ENCODE data around the gene UBE2L3.
A peak's percentile ranks its signal among the peaks of the same experiment; 100 is the strongest.
"Not testable (repeated sequence)": the region's sequence is repeated elsewhere in the genome, so short reads cannot be mapped to it uniquely, and the experiment has no call there.

Gene UBE2L3

DNA sequence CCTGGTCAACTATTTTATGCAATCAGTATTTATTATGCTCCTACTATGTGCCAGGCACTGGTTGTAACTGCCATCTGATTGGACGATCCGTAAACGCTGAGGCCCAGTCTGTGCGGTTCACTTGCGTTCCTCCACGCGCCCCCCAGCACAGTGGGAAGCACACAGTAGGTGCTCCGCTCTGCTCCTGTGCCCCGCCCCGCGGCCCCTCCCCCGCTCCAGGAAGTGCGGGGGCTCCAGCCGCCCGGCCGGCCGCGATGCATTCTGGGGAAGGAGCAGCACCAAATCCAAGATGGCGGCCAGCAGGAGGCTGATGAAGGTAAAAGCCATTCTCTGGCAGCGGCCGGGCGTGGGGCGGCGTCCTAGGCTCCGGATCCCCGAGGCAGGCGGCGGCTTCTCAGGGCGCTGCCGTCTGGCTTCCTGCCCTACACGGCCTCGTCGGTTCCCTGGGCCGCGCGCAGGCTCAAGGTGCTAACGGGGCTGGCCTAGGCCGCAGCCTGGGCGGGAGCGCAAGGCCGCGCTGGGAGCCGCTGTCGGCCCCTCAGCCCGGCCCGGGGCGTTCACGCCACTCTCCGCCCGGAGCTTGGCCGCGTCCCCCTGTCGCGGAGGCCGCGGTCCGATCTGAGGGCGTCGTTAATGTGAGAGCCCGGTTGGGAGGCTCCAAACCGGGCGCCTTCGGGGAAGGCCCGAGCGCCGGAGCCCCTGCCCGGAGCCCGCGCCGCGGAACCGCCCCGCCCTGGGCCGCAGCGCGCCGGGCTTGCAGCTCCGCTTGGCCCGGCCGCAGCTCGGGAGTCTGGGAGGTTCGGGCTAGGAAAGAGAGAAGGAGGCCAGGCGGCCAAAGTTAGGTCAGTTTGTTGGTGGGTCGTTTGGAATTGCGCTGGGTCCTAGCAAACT, at the start of gene UBE2L3:
UBE2L3 (plus strand) TSS at position 259 of the 891 bp plus-strand sequence; CDS start at position 290, 31 bp downstream.
- peak; percentile 15 for DNase-seq

DNA sequence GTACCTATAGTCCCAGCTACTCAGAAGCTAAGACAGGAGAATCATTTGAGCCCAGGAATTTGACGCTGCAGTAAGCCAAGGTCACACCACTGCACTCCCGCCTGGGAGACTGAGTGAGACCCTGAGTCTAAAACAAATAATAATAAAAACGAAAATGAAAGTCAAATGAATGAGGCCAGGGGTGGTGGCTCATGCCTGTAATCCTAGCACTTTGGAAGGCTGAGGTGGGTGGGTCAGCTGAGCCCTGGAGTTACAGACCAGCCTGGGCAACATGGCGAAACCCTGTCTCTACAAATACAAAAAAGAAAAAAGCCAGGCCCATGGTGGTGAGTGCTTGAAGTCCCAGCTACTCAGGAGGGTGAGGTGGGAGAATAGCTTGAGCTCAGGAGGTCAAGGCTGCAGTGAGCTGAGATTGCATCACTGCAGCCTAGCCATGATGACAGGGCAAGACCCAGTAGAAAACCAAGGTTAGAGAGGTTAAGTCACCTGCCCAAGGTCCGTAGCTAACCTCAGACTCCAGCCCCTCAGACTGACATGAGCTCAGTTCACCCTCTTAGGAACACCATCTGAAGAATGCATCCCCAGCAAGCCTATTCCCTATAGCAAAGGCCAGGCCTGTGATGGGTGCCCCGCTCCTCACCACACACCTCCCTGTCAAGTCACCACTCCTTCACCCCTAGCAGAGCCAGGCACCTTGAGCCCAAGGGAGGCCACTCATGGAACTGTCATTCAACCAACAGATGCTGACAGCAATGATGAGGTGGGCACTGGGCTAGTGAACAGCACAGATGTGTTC, 40.6 kb upstream of the UBE2L3 start:
- not testable (repeated sequence) for DNase-seq

GRCh38 chr22:21531525-21531924, 36.0 kb upstream of the UBE2L3 start:
- DNase-seq = not testable (repeated sequence)

GRCh38 chr22:21532863-21533648, 34.5 kb upstream of the UBE2L3 start:
- DNase-seq = not testable (repeated sequence)

DNA sequence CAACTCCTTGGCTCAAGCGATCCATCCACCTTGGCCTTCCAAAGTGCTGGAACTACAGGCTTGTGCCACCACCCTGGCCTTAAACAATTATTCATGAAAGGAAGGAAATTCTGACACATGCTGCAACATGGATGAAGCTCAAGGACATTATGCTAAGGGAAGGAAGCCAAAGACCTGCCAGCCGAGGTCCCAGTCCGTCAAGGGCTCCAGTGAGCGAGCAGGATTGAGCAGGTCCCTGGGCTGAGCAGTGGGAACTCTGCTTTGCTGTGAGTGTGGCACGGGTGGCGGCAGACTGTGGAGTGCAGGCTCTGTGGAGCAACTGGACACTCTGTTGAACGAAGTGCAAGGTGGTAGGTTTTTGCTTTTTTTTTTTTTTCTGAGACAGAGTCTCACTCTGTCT, 27.7 kb upstream of the UBE2L3 start:
- not testable (repeated sequence) for DNase-seq

DNA sequence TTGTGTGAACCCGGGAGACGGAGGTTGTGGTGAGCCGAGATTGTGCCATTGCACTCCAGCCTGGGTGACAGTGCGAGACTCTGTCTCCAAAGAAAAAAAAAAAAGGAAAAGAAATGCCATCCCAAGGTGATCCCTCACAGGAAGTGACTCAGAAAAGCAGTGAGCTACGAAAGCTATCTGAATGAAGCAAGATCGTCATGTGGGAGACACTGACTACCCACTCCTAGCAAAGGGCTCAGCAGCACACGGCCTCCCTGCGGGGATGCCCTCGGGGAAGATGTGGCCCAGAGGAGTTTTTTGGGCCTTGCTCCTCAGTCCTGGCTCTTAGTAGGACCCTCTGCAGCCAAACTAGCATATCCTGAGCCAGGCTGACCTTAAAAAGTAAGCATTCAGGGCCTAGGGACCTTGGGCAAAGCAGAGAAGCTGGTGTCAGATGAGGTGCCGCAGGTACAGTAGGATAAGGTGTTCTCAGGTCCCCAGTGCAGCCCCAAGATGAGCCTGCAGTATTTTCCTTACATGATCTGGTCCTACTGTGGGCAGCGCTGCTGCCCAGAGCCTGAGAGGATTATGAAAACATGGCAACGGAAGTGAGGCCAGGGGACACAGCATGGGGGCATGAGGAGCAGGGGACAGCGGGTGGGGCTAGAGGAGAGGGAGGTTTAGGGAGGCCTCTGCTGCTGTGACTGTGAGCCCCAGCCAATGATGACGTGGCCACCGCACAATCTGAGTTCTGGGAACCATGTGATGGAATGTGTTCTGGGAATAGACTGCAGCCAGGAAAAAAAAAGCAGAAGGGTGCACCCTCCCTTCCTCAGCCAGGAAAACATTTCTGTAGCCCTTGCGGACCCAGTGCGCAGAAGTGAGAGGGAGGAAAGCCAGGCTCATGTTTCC, 22.8 kb upstream of the UBE2L3 start:
- DNase-seq = not testable (repeated sequence)

- DNase-seq = not testable (repeated sequence)
Observed at GRCh38 chr22:21549558-21549957, 18.0 kb upstream of the UBE2L3 start.

DNA sequence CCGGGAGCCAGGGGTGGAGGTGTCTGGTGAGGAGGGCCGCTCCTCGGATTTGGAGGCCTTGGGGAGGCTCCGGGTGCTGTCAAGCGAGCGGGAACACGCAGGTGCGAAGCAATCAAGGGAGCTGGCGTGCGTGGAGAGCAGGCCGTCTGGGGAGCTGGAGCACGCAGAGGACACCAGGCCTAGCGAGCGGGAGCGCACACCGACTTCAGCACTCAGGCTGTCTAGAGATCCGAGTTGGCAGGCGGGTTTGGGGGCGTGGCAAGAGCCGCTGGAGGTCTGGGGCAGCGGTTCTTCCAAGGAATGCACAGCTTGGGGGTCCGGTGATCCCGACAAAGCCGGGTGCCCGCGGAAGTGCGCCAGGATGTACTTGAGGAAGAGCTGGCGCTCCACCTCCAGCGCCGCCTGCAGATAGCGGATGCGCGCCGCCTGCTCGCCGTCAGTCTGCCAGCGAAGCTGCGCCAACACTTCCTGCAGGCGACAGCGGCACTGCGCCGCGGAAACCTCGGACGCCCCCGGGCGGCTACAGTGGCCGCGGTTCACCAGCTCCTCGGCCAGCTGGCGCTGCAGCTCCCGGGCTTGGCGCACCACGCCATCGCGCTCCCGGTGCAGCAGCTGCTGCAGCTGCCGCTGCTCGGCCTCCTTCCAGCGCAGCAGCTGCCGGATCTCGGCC, 17.4 kb upstream of the UBE2L3 start:
- DNase-seq = not testable (repeated sequence)

- not testable (repeated sequence) for DNase-seq
Observed at GRCh38 chr22:21550678-21551047, 16.9 kb upstream of the UBE2L3 start.

GRCh38 chr22:21551361-21551760, 16.2 kb upstream of the UBE2L3 start, which contains the start of gene RIMBP3C:
RIMBP3C (minus strand) TSS chr22:21551461; CDS start chr22:21550976, 485 bp downstream.
- DNase-seq = not testable (repeated sequence)

GRCh38 chr22:21559345-21560125, 8.0 kb upstream of the UBE2L3 start:
- DNase-seq = not testable (repeated sequence)

DNA sequence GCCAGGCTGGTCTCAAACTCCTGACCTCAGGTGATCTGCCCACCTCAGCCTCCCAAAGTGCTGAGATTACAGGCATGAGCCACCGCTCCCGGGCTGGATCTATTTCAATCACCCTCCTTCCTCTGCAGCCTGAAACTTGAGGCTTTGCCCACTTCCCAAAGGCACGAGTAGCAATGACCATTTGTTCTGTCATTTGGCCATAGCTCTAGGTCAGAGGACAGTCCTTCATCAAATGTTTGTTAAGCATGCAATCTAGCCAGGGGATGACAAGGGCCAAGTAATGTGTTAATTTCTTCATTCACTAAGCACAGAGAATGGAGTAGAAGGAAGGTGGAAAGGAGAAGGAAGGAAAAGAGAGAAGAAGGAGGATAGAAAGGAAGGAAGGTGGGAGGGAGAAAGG, 6.9 kb upstream of the UBE2L3 start:
- DNase-seq = not testable (repeated sequence)

GRCh38 chr22:21563912-21564311, 3.6 kb upstream of the UBE2L3 start:
- no peak for DNase-seq

DNA sequence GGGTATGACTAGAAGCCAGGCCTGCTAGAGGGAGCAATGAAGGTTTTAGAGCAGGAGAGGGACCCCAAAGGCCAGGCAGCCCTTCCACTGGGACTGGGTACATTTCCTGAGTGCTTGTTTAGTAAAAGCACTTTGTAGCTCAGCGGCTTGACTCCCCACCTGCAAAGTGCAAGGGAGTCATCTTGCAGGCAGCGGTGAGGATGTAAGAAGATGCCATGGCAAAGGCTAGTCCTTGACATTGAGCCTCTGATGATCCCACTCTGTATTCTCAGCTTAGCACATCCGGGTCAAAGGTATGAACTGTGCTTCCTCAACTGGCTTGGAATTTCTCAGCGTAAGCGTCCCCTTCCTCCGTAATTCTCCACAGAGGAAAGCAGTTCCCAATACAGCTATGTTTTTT, 3.1 kb upstream of the UBE2L3 start:
- no peak for DNase-seq

DNA sequence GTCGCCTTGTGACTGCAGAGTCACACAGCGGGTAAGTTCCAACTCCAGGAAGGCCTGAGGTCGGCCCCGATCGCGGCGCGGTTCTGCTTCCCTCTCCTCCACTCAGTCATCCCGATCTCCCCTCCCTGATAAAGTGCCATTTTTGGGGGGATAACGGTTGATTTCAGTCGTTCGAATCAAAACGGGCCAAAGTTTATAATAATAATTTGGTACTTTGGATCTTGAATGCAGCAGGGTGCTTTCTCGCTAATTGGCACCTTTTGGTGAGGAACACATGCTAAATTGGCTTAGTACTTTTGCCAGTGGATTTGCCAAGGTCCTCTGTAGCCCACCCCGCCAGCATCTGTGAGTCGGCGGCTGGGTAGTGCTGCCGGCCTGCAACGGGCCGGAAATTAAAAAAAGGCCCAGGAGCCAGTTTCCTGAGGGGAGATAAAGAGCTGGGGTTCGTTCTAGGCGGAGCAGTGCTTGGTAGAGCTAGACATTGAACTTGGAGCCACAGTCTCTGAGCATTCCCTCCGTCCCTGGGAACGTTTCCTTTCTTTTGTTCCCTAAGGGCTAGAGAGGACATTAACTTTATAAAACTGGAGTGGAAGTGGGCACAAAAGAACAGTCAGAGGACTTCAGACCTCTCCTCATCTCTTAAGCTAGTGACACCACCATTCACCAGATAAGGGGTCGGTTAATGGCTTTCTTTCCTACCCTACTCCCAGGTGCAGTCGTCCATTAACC, 997 bp downstream of the UBE2L3 start:
- no peak for DNase-seq

DNA sequence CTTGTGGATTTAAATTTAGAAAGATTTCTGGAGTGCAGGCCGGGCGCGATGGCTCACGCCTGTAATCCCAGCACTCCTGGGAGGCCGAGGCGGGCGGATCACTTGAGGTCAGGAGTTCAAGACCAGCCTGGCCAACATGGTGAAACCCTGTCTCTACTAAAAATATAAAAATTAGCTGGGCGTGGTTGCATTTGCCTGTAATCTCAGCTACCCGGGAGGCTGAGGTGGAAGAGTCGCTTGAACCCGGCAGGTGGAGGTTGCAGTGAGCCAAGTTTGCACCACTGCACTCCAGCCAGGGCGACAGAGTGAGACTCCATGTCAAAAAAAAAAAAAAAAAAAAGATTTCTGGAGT, 1.5 kb downstream of the UBE2L3 start:
- DNase-seq = not testable (repeated sequence)

DNA sequence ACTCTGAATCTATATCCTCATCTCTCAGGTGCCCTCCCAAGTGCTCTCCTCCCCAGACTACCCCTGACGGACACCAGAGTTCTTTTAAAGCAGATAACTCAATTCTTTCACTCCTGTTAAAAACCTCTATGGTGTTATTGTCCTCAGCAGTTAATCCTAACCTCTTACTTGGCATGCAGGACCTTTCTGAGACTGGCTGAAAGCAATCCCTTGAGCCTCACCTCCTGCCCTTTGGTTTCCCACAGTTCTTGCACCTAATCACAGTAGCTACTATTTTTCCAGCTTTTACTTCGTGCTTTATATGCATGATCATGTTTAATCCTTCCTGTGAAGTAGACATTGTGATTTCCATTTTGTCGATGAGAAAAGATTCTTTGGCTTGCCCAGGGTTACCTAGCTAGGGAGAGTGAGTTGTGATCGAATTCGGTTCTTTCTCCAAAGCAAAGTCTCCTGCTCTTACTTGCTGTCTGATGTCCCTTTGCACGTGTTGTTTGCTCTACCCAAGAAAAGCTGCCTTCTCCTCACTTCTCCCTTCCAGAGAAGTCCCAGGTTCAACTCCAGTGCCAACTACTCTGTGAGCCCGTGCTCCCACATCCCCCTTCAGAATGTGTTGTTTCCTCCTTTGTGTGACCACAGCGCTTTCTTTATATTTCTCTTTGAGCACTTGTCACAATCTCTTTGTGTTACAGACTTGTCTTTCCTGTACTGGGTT, 2.1 kb downstream of the UBE2L3 start:
- no peak for DNase-seq

DNA sequence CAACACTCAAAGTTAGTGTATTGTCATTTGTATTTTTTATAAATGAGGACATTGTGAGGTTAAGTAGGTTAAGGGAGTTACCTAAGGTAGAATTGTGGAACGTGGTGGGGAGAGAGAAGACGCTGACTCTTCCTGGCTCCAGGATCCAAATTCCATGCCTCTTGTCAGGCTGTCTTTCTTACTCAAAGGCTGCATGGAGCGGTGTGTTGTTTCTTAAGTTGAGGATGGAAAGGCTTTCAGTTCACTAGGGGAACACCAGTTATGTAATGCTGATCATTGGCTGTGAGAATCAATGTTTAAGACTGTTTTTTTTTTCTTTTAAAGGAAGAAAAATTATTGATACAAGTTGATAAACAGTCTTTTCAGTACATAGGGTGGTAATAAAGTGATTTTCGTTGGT, 2.9 kb downstream of the UBE2L3 start:
- DNase-seq = no peak

GRCh38 chr22:21571679-21572078, 4.2 kb downstream of the UBE2L3 start:
- no peak for DNase-seq

Measured in NCI-H748 treated with DMSO at 0.1 percent for 48 hours (cell line).